Measurements from ENCODE around the gene PCNT.

DNA sequence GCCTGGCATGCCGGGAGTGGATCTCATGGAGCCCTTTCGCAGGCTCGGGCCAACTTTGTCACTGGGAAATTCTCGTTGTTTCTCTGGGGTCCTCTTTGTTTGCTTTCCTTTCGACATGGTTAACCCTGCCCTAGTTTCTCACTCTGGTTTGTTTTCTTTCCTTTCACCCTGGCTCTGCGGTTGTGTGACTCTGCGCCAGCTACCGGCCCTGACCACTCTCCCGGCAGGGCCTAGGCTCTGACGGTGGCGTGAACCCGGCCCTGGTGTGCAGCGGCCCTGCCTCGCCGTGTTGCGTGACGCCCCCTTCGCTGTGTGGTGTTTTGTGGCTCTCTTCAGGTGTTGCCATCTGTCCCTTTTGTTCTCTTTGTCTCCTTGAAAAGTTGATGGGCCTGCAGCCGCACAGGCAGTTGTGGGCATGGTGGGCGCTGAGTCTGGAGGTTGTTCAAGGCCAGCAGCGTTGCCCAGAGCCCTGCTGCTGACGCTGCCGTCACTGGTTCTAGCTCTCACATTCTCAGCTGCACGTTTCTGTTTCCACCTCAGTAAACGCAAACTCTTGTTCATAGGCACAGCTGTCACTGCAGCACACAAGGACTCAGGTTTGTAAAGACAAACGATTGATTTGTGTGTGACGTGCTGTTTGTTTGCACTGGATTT, 70.1 kb downstream of the PCNT start:
- TF ChIP-seq, protein P1, sequence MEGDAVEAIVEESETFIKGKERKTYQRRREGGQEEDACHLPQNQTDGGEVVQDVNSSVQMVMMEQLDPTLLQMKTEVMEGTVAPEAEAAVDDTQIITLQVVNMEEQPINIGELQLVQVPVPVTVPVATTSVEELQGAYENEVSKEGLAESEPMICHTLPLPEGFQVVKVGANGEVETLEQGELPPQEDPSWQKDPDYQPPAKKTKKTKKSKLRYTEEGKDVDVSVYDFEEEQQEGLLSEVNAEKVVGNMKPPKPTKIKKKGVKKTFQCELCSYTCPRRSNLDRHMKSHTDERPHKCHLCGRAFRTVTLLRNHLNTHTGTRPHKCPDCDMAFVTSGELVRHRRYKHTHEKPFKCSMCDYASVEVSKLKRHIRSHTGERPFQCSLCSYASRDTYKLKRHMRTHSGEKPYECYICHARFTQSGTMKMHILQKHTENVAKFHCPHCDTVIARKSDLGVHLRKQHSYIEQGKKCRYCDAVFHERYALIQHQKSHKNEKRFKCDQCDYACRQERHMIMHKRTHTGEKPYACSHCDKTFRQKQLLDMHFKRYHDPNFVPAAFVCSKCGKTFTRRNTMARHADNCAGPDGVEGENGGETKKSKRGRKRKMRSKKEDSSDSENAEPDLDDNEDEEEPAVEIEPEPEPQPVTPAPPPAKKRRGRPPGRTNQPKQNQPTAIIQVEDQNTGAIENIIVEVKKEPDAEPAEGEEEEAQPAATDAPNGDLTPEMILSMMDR (IDR thresholded peaks at IDR 0.05) = no peak
- TF ChIP-seq ZFX (IDR thresholded peaks at IDR 0.05; ENCODE audit: borderline replicate concordance) = no peak

All from 22Rv1 (cell line).